OCI-LY1 (cell line): ENCODE results near the gene AGAP1.

Experiments used
- H2AFZ ChIP-seq: fragments of 200-600 bp; sonication (generic), shearing (Covaris generic); 2 replicates; pipeline ENCODE4 v1.6.0; 2014; ENCODE audit warnings: antibody characterized with exemption, mild to moderate bottlenecking, low read length
- H3F3A ChIP-seq: fragments of 200-600 bp; sonication (generic), shearing (Covaris generic); 2 replicates; pipeline ENCODE4 v1.6.0; 2014; ENCODE audit warnings: mild to moderate bottlenecking, antibody characterized with exemption, low read length, moderate library complexity; ENCODE audit not compliant: insufficient read depth
- H3K27ac ChIP-seq: fragments of 200-600 bp; sonication (generic); 2 replicates; pipeline ENCODE4 v1.5.1; 2014; ENCODE audit warnings: low read length, mixed run types, mild to moderate bottlenecking, low read depth; ENCODE audit not compliant: poor library complexity, severe bottlenecking
- H3K27me3 ChIP-seq: fragments of 200-600 bp; sonication (generic); 2 replicates; pipeline ENCODE4 v1.6.0; 2014; ENCODE audit warnings: antibody characterized with exemption, mild to moderate bottlenecking, low read length, moderate library complexity; ENCODE audit not compliant: insufficient read depth
- H3K36me3 ChIP-seq: fragments of 200-600 bp; sonication (generic); 2 replicates; pipeline ENCODE4 v1.6.1; 2014; ENCODE audit warnings: mild to moderate bottlenecking, antibody characterized with exemption, low read length, moderate library complexity, mixed read lengths; ENCODE audit not compliant: insufficient read depth
- H3K4me1 ChIP-seq: fragments of 200-600 bp; sonication (generic); 2 replicates; pipeline ENCODE4 v1.5.1; 2014; ENCODE audit warnings: mild to moderate bottlenecking, low read length, moderate library complexity; ENCODE audit not compliant: insufficient read depth, severe bottlenecking
- H3K4me2 ChIP-seq: fragments of 200-600 bp; sonication (generic), shearing (Covaris generic); 2 replicates; pipeline ENCODE4 v1.6.1; 2014; ENCODE audit warnings: low read length
- H3K4me3 ChIP-seq: fragments of 200-600 bp; sonication (generic); 2 replicates; pipeline ENCODE4 v1.5.1; 2014; ENCODE audit warnings: low read length, low read depth, mild to moderate bottlenecking, mixed read lengths; ENCODE audit not compliant: poor library complexity, severe bottlenecking
- H3K79me2 ChIP-seq: fragments of 200-600 bp; shearing (Covaris generic); 2 replicates; pipeline ENCODE4 v1.6.1; 2016; ENCODE audit warnings: mixed run types, low read length, mixed read lengths; ENCODE audit not compliant: insufficient read depth
- H3K9ac ChIP-seq: fragments of 200-600 bp; sonication (generic), shearing (Covaris generic); 2 replicates; pipeline ENCODE4 v1.6.1; 2014; ENCODE audit warnings: mild to moderate bottlenecking, low read length, mixed read lengths
- H3K9me2 ChIP-seq: fragments of 200-600 bp; sonication (generic), shearing (Covaris generic); 2 replicates; pipeline ENCODE4 v1.6.1; 2014; ENCODE audit warnings: low read depth, mild to moderate bottlenecking, low read length, mixed read lengths
- H3K9me3 ChIP-seq: fragments of 200-600 bp; shearing (Covaris generic); 2 replicates; pipeline ENCODE4 v1.6.1; 2014; ENCODE audit warnings: low read length, mixed read lengths
- H4K20me1 ChIP-seq: fragments of 200-600 bp; sonication (generic), shearing (Covaris generic); 2 replicates; pipeline ENCODE4 v1.6.0; 2016; ENCODE audit warnings: mild to moderate bottlenecking, low read length; ENCODE audit not compliant: insufficient read depth
- CTCF ChIP-seq: fragments of 200-600 bp; sonication (generic), shearing (Covaris generic); IDR thresholded peaks from 2 replicates; pipeline ENCODE4 v1.5.1; 2017; ENCODE audit warnings: mild to moderate bottlenecking, antibody characterized with exemption, low read length, moderate library complexity, mixed read lengths
- EZH2 ChIP-seq: fragments of 200-600 bp; sonication (generic), shearing (Covaris generic); IDR thresholded peaks from 2 replicates; pipeline ENCODE4 v1.8.0; 2017; ENCODE audit warnings: borderline replicate concordance, mixed run types, mild to moderate bottlenecking, antibody characterized with exemption, low read length, moderate library complexity, mixed read lengths

AGAP1 gene

GRCh38 chr2:235698028-235698427 lies 204.2 kb downstream of the AGAP1 start:
- Histone ChIP-seq H3F3A (no peaks in the 10 kb centered on the region), H3K27me3 (no peaks in the 10 kb centered on the region), H3K79me2 (no peaks in the 10 kb centered on the region), H3K9me2 (no peaks in the 10 kb centered on the region), H4K20me1 (no peaks in the 10 kb centered on the region), H3K36me3 (no peaks in the 10 kb centered on the region), H2AFZ (no peak overlapping the region), H3K4me3 (no peak overlapping the region), H3K9ac (no peak overlapping the region), H3K4me2 (no peak overlapping the region), H3K9me3 (no peaks in the 10 kb centered on the region), H3K27ac (no peak overlapping the region), H3K4me1 (no peaks in the 10 kb centered on the region)
- no peak for TF ChIP-seq EZH2
- no peak for TF ChIP-seq CTCF

- TF ChIP-seq EZH2 (no peak), CTCF (no peak)
Measured at GRCh38 chr2:235698491-235698890, 204.6 kb downstream of the AGAP1 start.

GRCh38 chr2:235699576-235699975 lies 205.7 kb downstream of the AGAP1 start:
- Histone ChIP-seq H3K79me2 (no peaks in the 10 kb centered on the region), H3K4me2 (no peak overlapping the region), H3K9ac (no peak overlapping the region), H3K27ac (no peak overlapping the region), H3K4me3 (no peak overlapping the region), H3K36me3 (no peaks in the 10 kb centered on the region), H3F3A (no peaks in the 10 kb centered on the region), H3K9me2 (no peaks in the 10 kb centered on the region), H3K4me1 (no peaks in the 10 kb centered on the region), H2AFZ (no peak overlapping the region), H3K9me3 (no peaks in the 10 kb centered on the region), H4K20me1 (no peaks in the 10 kb centered on the region), H3K27me3 (no peaks in the 10 kb centered on the region)
- TF ChIP-seq CTCF (no peak), EZH2 (no peak)

More at GRCh38 chr2:235698491-235698890, 204.6 kb downstream of the AGAP1 start:
- no peaks in the 10 kb centered on the region for H4K20me1 ChIP-seq
- no peak overlapping the region for H3K9ac ChIP-seq
- no peaks in the 10 kb centered on the region for H3F3A ChIP-seq
- no peaks in the 10 kb centered on the region for H3K9me3 ChIP-seq
- H3K9me2 ChIP-seq: no peaks in the 10 kb centered on the region
- no peaks in the 10 kb centered on the region for H3K79me2 ChIP-seq
- no peaks in the 10 kb centered on the region for H3K4me1 ChIP-seq
- H3K27me3 ChIP-seq: no peaks in the 10 kb centered on the region
- H3K36me3 ChIP-seq: no peaks in the 10 kb centered on the region
- H3K4me3 ChIP-seq: no peak overlapping the region
- H3K27ac ChIP-seq: no peak overlapping the region
- no peak overlapping the region for H3K4me2 ChIP-seq
- H2AFZ ChIP-seq: no peak overlapping the region
